Activated CD4-positive, alpha-beta T cell treated with anti-CD3 and anti-CD28 coated beads, Interleukin-10, Interleukin-2, amounts not matched to agents 100 ng/mL and 50 ng/mL, durations not matched to agents 16 hours and 8 hours (primary cell): ENCODE results near the gene SHISA5.

Experiments used
- DNase-seq: peaks from one replicate; pipeline ENCODE4 v3.0.0-alpha.2; 2020

Gene SHISA5

DNA sequence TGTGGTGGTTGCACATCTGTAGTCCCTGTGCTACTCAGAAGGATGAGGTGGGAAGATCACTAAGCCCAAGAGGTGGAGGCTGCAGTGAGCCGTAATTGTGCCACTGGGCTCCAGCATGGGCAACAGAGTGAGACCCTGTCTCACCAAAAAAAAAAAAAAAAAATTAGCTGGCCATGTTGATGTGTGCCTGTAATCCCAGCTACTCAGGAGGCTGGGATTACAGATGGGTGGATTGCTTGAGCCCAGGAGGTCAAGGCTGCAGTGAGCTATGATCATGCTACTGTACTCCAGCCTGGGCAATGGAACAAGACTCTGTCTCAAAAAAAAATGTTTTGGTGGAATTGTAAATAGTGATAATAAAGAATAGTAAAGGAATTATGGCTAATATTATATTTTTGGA lies 47.5 kb downstream of the SHISA5 start:
- DNase-seq = no peak

DNA sequence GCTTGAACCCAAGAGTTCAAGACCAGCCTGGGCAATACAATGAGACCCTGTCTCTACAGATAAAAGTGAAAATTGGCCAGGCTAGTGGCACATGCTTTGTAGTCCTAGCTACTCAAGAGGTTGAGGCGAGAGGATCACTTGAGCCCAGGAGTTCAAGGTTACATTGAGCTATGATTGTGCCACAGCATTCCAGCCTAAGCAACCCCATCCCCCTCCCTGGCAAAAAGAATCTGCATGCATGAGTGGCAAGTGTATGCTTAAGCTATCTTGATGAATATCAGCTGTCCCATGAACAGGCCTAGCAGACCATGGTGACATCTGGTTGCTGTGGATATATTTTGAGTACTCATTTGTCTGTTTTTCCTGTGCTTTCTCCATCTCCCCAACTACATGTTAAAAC lies 52.7 kb downstream of the SHISA5 start:
- DNase-seq = no peak

DNA sequence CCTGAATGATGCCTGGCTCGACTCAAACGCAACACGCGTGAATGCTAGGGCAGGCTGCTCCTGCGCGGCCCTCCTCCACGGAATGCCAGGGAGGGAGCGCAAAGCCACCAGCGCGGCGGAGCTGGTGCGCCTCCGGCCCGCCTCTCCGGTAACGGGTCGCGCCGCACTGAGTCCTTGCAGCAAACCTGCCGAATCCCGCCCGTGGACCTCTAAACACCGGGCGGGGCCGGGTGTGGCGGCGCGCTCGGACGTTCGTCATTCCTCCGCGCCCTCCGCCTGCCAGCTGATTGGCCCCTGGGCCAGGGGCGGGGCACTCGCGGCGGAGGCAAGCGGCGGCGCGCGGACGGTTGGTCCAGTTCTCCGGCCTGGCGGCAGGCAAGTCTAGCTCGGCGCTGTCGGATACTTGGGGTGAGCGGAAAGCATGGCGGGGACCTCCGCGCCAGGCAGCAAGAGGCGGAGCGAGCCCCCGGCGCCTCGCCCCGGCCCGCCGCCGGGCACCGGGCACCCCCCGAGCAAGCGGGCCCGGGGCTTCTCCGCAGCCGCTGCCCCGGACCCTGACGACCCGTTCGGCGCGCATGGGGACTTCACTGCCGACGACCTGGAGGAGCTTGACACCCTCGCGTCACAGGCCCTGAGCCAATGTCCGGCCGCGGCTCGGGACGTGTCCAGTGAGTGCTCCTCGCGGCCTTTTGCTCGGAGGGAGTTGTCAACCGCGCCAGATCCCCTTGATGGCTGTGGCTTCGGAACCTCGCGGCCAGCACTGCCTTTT lies 57.4 kb downstream of the SHISA5 start, which contains the start of gene ATRIP:
Gene ATRIP, plus strand, starts transcription at position 313 of the 769 bp plus-strand sequence. Its CDS starts 109 bp downstream, at position 422.
- peak; percentile 93 for DNase-seq

DNA sequence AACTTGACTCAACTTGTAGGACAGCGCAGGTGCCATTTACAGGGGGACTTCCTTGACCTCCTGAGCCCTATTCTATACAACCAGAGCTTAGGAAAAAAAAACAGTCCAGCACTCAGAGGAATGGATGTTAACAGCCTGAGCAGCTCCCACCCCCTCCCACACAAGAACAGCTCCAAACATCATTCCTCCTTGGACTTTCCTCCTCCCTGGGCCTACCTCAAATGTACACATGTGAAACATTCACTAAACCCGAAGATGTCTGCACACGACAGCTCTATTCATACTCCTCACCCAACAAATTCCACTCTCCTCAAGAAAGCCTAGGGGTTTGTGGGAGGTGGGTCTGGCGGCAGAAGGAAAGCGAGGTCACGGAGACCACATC lies 57.9 kb downstream of the SHISA5 start:
- no peak for DNase-seq

DNA sequence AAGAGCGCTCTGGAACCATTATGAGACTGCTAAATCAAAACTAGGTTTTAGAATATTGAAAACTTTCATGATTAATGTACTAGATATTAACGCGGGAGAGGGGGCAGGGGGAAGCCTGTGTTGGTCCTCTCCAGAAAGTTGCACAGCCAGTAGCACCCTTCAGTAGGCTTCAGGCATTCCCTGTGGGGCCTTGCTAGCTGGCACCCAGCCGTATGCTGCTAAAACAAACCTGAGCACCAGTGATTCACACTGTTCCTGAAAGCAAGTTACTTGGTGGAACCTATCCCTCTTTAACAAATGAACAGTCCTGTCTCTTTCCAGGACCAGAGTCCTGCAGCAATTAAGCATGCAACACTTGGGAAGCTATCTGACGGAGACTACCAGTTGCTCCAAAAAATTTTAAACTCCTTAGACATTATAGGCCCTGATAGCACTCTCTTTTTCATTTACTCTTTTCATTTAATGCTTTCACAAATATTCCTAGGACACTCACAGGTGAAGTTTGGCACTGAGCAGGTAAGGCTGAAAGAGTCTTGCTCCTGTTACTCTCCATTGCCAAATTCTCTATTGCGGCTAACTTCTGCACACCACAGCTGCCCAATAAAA lies 58.6 kb downstream of the SHISA5 start:
- no peak for DNase-seq

DNA sequence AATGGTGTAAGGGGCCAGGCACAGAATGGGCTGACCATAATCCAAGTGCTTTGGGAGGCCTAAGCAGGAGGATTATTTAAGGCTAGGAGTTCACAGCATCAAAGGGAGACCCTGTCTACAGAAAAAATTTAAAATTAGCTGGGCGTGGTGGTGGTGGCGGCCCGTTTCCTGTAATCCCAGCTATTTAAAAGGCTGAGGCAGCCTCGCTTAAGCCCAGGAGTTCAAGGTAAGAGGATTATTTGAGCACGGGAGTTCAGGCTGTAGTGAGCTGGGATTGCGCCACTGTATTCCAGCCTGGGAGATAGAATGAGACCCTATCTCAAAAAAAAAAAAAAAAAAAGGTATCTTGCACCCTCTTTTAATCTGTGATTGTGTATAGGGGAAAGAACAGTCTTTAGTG lies 62.0 kb downstream of the SHISA5 start:
- DNase-seq = no peak

DNA sequence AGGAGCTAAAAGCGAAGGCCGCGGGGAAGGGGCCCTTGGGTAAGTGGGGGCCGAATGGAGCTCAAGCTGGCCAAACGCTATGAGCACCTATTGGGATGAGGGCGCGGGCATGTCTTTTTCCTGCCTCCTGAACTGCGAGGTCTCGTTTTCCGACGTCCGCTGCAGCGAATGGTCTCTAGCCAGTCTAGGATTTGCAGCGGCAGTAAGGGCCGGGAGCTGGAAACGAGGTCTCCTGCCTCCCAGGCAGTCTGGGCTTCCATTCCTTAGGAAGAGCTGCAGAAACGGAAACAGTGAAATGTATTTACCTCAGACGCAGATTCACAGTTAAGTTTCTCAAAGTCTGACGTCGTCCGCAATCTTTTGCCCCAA lies 63.4 kb downstream of the SHISA5 start:
- DNase-seq = no peak

DNA sequence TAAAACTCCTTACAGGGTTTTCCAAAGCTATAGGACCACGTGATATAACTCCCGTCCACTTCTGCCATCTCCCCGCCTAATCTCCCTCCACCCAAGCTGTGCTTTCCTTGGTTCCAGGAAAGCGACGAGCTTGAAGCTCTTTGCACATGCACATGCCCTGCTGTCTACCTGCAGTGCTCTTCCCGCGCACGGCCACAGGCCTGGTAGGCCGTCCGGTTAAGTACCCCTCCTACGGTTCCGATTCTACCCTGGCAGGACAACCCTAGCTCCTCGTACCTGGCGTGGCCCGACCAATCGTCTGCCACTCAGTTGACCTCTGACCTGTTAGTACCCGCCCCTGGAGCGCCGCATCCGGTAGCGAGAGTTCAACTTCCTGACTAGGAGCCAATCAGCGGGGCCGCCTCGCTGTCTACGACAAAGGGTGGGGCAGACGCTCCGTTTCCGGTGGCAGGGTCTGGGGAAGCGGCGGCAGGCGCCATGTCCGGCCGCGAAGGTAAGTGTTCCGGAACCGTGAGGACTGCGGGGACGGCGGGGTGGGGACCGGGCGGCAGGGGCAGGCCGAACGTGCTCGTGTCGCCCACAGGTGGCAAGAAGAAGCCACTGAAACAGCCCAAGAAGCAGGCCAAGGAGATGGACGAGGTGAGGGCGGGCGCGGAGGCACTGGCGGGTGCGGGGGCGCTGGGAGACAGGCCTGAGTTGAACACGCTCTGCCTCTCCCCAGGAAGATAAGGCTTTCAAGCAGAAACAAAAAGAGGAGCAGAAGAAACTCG lies 64.0 kb downstream of the SHISA5 start, which contains the start of the genes CCDC51 and TMA7:
Gene CCDC51, minus strand, starts transcription at position 300 of the 770 bp plus-strand sequence. CDS start 4,991 bp downstream, outside the sequence.
Gene TMA7, plus strand, starts transcription at position 438 of the 770 bp plus-strand sequence. Its CDS starts 40 bp downstream, at position 478.
- peak; percentile 99 for DNase-seq

DNA sequence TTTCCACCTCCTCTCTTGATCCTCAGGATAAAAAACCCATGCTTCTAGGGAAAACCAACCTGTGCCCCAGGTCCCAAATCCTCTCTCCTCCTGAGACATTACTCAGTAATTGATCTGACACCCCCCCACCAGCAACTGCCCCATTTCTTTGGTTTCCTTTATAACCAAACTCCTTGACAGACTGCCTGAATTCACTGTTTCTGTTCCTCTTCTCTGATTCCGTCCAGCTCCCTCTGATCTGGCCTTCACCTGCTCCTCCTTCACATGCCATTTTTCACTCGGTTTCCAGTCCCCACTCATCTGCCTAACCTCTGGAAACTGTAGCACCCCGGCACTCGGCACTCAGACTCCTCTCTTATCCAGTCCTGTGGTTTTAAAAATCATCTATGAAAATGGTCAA lies 66.2 kb downstream of the SHISA5 start:
- DNase-seq = no peak

DNA sequence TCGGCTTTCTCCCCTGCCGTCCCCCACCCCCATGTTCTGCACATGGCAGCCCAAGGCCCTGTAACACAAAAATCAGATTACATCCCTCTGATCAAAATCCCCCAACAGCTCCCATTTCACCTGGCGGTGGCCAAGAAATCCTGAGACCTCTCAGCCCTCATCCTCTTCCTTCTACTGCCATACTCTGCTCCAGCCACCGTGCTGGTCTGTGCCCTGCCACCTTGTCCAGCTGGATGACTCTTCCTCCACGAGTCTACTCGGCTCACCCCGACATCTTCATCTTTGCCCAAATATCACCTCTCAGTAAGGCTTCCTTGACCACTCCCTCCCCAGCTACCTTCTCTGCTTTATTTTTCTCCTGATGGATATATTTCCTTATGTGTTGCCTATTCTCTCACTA lies 67.1 kb downstream of the SHISA5 start:
- DNase-seq = no peak

DNA sequence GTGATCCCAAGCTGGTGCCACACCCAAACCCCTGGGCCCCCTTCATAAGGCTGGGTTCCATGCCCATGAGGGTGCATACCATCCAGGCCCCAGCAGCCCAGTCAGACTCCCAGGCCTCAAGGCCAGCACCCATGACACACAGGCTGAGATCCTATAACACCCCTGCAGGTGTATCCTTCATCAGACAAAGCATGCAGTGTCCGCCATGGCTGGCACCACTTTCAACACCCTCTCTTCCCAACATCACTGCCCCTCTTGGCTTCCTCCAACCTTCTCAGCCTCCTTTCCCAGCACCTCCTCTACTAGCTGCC lies 67.5 kb downstream of the SHISA5 start:
- no peak for DNase-seq

DNA sequence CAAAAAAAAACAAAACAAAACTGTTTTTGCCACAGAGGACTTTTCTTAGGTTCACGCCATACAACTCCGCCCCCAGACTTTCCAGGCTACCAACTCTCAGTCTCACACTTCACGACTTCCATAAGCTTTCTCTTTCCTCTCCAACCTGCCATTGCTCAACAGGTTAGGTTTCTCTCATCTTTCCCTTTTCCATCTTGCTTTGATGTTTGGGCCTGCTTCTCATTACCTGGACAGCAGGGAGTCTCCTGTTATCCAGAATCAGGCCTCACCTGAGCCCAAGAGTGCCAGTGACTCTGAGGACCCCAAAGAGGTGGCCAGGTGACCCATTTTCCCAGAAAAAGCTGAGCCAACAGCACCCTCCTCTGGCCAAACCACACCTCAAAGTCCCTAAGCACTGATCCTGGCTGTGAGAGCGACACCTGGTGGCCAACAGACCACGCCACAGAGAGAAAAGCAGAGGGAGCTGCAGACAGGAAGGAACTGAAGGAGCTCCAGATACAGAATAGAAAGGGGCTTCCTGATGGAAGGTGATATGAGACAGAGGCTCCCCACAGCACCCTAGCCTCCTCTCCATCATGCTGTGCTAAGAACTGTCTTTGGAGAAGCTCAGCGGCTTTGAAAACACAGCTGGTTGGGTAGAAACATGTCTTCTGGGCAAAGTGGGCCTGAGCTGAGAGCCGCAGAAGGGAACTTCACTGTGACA lies 68.0 kb downstream of the SHISA5 start:
- DNase-seq = peak; percentile 89

DNA sequence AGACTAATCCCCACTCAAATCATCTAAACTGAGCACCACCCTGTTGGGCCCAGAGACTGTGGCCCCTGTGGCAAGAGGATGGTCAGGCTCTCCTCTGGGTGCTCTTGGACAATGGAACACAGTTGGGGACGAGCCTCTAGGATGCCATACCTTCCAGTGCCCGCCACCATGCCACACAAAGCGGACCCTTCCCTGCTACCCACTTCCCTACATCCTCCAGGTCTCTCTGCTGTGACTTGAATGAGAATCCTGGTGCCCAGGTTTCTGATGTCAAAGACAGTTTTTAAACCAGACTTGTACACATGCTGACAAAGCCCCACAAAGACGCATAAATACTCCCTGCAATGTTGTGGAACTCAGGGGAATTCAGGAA lies 68.8 kb downstream of the SHISA5 start:
- DNase-seq = no peak

DNA sequence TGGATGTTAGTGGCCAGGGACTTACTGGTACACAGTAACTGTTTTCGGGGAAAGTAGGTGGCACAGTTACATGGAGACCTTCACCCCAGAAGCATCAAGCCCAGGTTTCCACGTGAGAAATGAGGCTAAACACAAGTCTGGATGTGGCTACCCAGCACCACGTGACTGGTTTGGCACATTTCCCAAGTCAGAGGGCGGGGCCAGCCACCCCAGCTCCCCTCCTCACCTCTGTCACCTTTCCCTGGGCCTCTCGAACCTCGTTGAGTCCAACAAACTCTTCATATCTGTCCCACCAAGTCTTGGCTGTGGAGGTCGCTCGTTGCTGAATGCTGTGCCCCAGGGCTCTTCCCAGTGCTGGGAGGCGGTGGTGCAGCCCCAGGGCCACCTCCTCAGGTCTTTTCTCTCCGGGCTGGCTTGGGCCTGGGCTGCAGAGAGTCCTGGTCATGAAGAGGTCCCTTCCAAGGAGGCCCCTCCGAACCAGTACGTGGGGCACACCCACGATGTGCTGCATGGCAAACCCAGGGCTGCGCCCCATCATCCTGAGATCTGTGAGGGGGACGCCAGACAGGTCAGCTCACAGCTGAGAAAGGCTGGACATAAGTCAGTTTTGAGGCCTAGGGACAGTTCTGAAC lies 69.3 kb downstream of the SHISA5 start:
- DNase-seq = no peak

DNA sequence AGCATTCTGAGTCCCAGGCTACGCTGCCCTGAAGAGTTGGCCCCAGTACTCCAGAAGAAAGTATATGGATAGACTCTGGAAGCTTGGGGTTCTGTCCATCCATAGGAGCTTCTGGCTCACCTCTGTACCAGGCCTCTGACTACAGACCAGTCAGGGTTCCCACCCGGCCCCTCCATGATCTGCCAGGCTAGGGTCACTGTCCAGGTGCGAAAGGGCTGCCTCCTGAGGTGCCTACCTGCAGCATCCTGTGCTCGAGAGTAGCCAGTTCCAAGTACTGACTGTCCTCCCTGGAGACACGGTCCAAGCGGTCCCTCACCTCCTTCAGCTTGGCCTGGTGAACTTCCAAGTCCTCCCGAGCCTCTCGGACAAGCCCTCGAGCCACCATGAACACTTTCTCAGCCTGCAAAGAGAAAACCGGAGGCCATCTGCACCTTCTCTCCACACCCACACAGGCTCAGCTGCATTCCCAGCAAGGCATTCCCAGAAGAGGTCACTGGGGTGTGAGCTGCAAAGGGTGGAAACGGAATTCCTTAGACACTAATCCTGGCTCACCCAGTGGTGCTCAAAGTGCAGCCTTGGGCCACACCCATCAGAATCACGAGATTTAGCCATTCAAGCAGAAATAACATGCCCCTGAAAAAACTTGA lies 70.4 kb downstream of the SHISA5 start:
- no peak for DNase-seq

DNA sequence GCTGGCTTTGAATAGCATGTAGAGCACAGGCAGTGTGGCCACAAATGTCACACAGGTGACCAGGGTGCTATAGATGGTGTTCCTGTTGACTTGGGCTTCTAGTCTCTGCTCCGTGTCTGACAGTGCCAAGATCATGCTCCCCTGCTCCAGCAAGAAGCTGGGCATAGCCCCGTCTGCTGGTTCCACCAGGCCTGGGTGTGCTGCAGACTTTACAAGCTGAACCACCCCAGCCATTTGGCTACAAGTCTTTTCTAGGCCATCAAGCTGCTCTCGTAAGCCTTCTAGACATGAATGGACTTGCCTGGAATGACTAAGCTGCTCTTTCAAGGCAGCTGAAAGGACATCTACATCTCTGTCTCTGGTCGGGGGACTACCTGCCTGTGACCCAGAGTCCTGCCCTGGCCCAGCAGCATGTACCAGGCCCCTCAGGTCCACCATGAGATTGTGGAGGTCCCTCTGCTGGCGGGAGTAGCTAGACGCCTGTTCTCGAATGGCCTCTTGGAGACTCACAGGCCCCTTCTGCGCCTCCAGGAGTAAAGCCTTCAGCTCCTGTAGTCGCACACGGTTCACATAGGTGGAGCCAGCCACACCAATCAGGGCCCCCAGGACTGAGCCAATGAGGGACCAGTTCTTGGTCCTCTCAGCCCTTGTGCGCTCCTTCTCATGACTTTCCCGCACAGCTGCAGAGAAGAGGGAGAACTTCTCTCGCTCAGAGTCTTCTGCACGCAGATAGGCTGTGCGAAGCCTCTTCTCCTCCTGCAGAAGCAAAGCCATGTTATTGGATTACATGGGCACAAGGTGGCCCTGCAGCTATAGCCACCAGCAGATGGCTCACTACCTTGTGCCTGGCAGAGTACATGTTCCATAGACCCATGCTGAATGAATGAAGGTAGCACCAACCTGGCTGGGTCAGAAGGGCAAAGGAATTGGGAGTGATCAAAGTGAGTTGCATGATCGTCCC lies 71.3 kb downstream of the SHISA5 start:
- DNase-seq = no peak

DNA sequence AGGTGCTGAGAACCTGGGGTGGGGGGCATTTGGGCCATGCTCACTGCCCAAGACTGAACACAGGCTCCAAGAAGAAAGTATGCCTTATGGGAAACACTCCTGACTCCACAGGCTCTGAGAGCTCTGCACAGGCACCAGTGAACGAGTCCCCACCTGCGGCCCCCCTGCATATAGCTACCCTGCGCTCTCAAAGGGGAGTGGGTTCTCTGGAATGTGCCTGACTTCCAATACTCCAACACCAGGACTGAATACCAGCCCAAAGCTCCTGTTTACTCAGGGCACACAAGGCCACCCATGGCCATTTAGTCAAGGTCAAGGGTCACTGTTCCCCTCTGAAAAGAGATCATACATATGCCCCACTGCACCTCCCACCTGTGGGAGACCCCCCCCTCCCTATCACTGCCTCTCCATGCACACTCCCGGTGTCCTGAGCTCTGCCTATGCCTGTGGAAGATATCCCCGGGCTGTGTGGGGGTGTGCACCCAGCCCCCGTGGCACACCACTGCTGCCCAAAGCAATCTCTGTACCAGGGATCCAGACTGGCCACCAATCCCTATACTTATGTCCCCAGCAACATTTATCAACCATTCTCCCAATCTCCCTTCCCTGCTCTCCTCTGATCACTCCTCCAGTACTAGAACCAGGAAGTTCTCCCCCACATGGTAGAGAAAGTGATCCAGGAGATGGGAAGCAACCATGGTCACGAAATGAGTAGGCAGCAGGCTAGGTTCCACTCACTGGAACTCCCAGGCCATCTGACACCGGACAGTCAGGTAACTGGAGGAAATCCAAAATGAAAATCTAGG lies 72.5 kb downstream of the SHISA5 start:
- no peak for DNase-seq

DNA sequence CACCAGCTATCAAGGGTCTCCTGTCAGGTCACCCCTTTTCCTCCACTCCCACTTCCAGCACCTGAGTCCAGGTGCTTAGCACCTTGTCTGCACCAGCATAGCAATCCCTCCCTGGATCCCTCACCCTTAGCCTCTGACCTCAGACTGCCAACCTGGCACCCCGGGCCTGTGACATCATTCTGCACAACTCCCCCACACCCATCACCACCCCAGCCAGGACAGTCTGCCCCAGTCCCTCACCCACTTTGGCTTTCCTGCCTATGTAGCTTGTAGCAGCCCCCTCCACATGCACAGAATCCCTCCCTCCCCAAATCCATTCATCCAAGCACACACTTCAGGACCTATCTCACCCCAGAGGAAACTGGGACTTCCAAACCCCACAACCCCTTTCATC lies 73.3 kb downstream of the SHISA5 start:
- DNase-seq = no peak

DNA sequence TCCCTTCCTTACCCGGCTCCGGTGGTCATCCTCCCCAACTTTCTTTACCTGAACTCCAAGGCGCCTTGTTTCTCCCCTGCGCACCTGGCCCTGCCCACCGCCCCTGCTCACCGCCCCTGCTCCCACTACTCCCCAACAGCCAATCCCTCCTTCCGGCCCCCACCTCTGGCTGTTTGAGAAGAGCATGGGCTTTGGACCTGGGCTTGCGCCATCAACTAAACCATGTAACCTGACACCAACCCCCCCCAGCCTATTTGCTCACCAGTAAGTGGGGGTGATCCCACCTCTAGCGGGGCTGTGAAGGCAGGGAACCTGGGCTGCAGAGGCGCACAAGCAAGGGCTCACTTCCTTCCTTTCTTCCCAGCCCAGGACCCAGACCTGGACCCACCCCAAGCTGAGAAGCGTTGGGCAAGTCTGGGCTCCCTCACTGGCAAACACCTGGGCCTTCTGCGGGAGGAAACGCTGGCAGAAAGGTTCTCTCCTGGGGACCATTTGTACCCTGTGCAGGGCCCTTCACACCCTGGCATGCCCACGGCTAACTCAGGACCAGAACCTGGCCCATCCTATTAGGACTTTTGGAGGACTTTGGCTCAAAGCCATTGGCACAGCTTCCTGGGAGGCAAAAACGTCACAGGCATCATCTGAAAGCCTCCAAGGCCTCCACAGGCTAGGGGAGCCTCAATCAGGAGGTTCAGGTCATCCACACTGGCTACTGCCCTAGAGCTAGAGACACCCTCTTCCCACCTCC lies 73.8 kb downstream of the SHISA5 start, which contains the start of gene PLXNB1:
Gene PLXNB1, minus strand, starts transcription at position 127 of the 748 bp plus-strand sequence. CDS start 5,475 bp downstream, outside the sequence.
- no peak for DNase-seq
